HG03095 (cell line): ENCODE results near the gene MED7.

ENCODE experiments used
- ATAC-seq: cut with Tn5 transposase; IDR thresholded peaks from one replicate; pipeline ENCODE4 v1.9.1; 2021; ENCODE audit warnings: moderate library complexity; ENCODE audit not compliant: unreplicated experiment

The MED7 gene

GRCh38 chr5:157164521-157164920 lies 21.9 kb upstream of the MED7 start:
- ATAC-seq = no peak

- no peak for ATAC-seq
Observed at GRCh38 chr5:157162919-157163510, 20.4 kb upstream of the MED7 start.

- ATAC-seq = no peak
Observed at GRCh38 chr5:157161996-157162395, 19.3 kb upstream of the MED7 start.

GRCh38 chr5:157160001-157160400 lies 17.3 kb upstream of the MED7 start:
- no peak for ATAC-seq

GRCh38 chr5:157159209-157159751 lies 16.6 kb upstream of the MED7 start:
- no peak for ATAC-seq

- no peak for ATAC-seq
Observed at GRCh38 chr5:157157293-157157891, 14.7 kb upstream of the MED7 start.

- no peak for ATAC-seq
Observed at GRCh38 chr5:157155297-157155696, 12.6 kb upstream of the MED7 start.

GRCh38 chr5:157150995-157151394 lies 8.3 kb upstream of the MED7 start:
- ATAC-seq = no peak

GRCh38 chr5:157148734-157149615 lies 6.3 kb upstream of the MED7 start:
- ATAC-seq = no peak

- ATAC-seq = peak; percentile 42
Observed at GRCh38 chr5:157143127-157143971, 684 bp upstream of the MED7 start.

- no peak for ATAC-seq
Observed at GRCh38 chr5:157137691-157138090, 5.0 kb downstream of the MED7 start.

- no peak for ATAC-seq
Observed at GRCh38 chr5:157132281-157132612, 10.4 kb downstream of the MED7 start.

- ATAC-seq = peak; percentile 48
Observed at GRCh38 chr5:157130925-157131324, 11.7 kb downstream of the MED7 start.

GRCh38 chr5:157121709-157122108 lies 21.0 kb downstream of the MED7 start:
- no peak for ATAC-seq

GRCh38 chr5:157120102-157120501 lies 22.6 kb downstream of the MED7 start:
- no peak for ATAC-seq

- peak; percentile 52 for ATAC-seq
Observed at GRCh38 chr5:157116483-157116954, 26.1 kb downstream of the MED7 start.

GRCh38 chr5:157115502-157115901 lies 27.2 kb downstream of the MED7 start:
- ATAC-seq = no peak

GRCh38 chr5:157115012-157115411 lies 27.7 kb downstream of the MED7 start:
- ATAC-seq = no peak

GRCh38 chr5:157113002-157113401 lies 29.7 kb downstream of the MED7 start:
- no peak for ATAC-seq

GRCh38 chr5:157109744-157110143 lies 32.9 kb downstream of the MED7 start:
- peak; percentile 68 for ATAC-seq

- peak; percentile 83 for ATAC-seq
Observed at GRCh38 chr5:157108976-157109375, 33.7 kb downstream of the MED7 start, which contains the start of gene HAVCR2. HAVCR2 (minus strand) TSS chr5:157109044; CDS start chr5:157108983, 61 bp downstream.
